SH-SY5Y (cell line): ENCODE measurements around the gene NEO1.

Experiments used
- GATA2 ChIP-seq: IDR thresholded peaks from 2 replicates; pipeline ENCODE4 v1.6.1; 2011; ENCODE audit warnings: mild to moderate bottlenecking, low read depth, low read length
- GATA3 ChIP-seq: IDR thresholded peaks from 2 replicates; pipeline ENCODE4 v1.6.1; 2011; ENCODE audit warnings: low read depth, mild to moderate bottlenecking, low read length, moderate library complexity

GRCh38 chr15:73116164-73116563, 63.9 kb downstream of the NEO1 start:
- TF ChIP-seq GATA2 (no peak), GATA3 (no peak)
